Large intestine (tissue), 3 donors: ENCODE results near the gene DERA. TPM values are rescaled to one million over a fixed set of nuclear protein-coding genes. Genes with fewer than 3 reads are reported as not detected.
"Not testable (repeated sequence)": the region's sequence is repeated elsewhere in the genome, so short reads cannot be mapped to it uniquely, and the experiment has no call there.

Source experiments
- DNase-seq, 2 donors: peaks; one replicate each; pipeline versions ENCODE4 v3.0.0 to v3.0.0-alpha.2; 2013
- H3K27ac ChIP-seq: one replicate; pipeline ENCODE4 v1.5.1; 2013; ENCODE audit warnings: low read length
- H3K27me3 ChIP-seq: 2 replicates; pipeline ENCODE4 v1.6.1; 2013; ENCODE audit warnings: low read length; ENCODE audit not compliant: control insufficient read depth, insufficient read depth
- H3K36me3 ChIP-seq: 2 replicates; pipeline ENCODE4 v1.6.1; 2013; ENCODE audit warnings: low read length; ENCODE audit not compliant: control insufficient read depth, insufficient read depth
- H3K4me1 ChIP-seq: one replicate; pipeline ENCODE4 v1.6.1; 2013; ENCODE audit warnings: low read length; ENCODE audit not compliant: control insufficient read depth, insufficient read depth
- H3K4me3 ChIP-seq: one replicate; pipeline ENCODE4 v1.5.1; 2013; ENCODE audit warnings: low read length
- H3K9me3 ChIP-seq: one replicate; pipeline ENCODE4 v1.6.1; 2013; ENCODE audit warnings: mild to moderate bottlenecking, low read depth, low read length, moderate library complexity; ENCODE audit not compliant: control insufficient read depth
- WGBS: methylation state at CpG from one replicate; pipeline ENCODE4 v1.1.5; 2013; ENCODE audit warnings: low lambda C conversion rate; ENCODE audit not compliant: insufficient coverage; 5-methylcytosine and 5-hydroxymethylcytosine counted together
- polyA plus RNA-seq: library from polyadenylated mRNA; unstranded; fragments of 120-200 nt; gene quantifications from one replicate; pipeline ENCODE4 v1.2.1, GENCODE V29; 2013

DERA gene
- polyA plus RNA-seq, 1 donor = 68.0 TPM

GRCh38 chr12:16056910-16057309 lies 145.8 kb downstream of the DERA start:
- DNase-seq = no peak
- H3K27me3 ChIP-seq = no peaks in the 10 kb centered on the region
- H3K36me3 ChIP-seq = no peaks in the 10 kb centered on the region
- H3K4me1 ChIP-seq = no peaks in the 10 kb centered on the region
- no peak overlapping the region for H3K27ac ChIP-seq
- no peak overlapping the region for H3K4me3 ChIP-seq
- peaks cover 3% of the 10 kb centered on the region for H3K9me3 ChIP-seq
- WGBS = no CpG with 5 or more reads among the region's 6 CpGs

DNA sequence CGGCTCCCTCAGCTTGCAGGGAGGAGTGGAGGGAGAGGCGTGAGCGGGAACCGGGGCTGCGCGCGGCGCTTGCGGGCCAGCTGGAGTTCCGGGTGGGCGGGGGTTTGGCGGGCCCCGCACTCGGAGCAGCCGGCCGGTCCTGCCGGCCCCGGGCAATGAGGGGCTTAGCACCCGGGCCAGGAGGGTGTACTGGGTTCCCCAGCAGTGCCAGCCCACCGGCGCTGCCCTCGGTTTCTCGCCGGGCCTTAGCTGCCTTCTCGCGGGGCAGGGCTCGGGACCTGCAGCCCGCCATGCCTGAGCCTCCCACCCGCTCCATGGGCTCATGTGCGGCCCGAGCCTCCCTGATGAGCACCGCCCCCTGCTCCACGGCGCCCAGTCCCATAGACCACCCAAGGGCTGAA lies 146.2 kb downstream of the DERA start:
- DNase-seq, H3K9me3 ChIP-seq, H3K4me3 ChIP-seq, H3K4me1 ChIP-seq, H3K27ac ChIP-seq, H3K36me3 ChIP-seq, H3K27me3 ChIP-seq: not testable (repeated sequence)
- WGBS = no CpG with 5 or more reads among the region's 34 CpGs

DNA sequence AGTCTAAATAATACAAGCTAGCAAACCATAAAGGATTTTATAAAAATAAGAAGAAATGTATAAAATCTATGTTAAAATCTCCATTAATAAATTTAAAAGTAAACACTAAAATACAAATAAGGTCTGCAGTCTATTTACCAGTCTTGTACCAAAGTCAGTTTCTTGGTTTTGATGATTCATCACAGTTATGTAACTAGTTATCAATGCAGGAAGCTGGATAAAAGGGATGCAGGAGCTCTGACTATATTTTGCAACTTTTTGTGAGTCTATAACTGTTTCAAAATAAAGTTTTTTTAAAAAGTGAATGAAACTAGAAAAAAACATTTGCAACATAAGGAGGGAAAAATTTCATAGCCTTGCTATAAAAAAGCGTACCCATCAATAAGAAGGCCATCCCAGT lies 151.5 kb downstream of the DERA start:
- WGBS = no CpG with 5 or more reads among the region's 1 CpG

DNA sequence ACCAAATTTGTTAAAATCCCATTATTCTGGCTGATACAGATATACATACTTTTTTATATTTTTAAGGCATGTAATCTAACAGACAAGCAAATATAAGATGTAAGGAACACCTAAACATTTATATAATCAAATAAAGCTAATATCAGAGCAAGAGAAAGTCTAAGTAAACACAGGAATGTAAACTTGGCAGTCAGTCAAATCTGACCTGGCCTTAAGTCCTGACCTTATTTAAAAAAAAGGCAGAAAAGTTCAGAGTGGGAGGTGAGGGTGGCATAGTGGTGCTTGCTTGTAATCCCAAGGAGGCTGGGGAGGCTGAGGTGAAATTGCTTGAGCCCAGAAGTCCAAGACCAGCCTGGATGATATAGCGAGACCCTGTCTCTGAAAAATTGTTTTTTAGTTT lies 152.6 kb downstream of the DERA start:
- no peak overlapping the region for H3K4me3 ChIP-seq
- WGBS = 80% methylated on average over 1 of the region's 1 CpG
- H3K36me3 ChIP-seq = no peaks in the 10 kb centered on the region
- H3K27ac ChIP-seq = no peak overlapping the region
- DNase-seq = no peak
- no peaks in the 10 kb centered on the region for H3K27me3 ChIP-seq
- H3K9me3 ChIP-seq = no peaks in the 10 kb centered on the region
- no peaks in the 10 kb centered on the region for H3K4me1 ChIP-seq

More for the DNA sequence above, 151.5 kb downstream of the DERA start:
- Histone ChIP-seq H3K4me1 (no peaks in the 10 kb centered on the region), H3K4me3 (no peak overlapping the region), H3K27ac (no peak overlapping the region), H3K27me3 (no peaks in the 10 kb centered on the region), H3K9me3 (peaks cover under 1% of the 10 kb centered on the region), H3K36me3 (no peaks in the 10 kb centered on the region)
- DNase-seq = no peak

- Histone ChIP-seq H3K4me1 (no peaks in the 10 kb centered on the region), H3K27me3 (no peaks in the 10 kb centered on the region), H3K36me3 (no peaks in the 10 kb centered on the region), H3K9me3 (no peaks in the 10 kb centered on the region), H3K4me3 (no peak overlapping the region), H3K27ac (no peak overlapping the region)
- no peak for DNase-seq
- 80% methylated on average over 2 of the region's 5 CpGs for WGBS
These were observed 159.0 kb downstream of the DERA start for GRCh38 chr12:16070113-16070512.

DNA sequence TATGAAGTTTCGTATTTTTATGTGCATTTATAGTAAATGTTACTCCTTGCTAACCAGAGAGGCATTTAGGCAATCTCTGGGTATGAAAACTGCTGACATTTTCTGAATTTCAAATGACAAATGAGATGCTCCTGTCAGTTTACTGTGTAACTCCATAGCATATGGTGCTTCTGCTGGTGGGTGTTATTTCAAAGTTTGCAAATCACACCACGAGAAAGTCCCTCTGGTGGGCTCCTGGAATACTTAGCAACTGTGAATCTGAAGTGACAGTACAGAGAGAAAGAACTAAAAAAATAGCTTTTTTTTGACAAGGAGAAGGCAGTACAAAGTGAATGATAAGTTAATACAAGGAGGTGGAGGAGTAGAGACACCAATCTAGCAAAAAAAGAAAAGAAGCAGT lies 161.5 kb downstream of the DERA start:
- H3K27ac ChIP-seq = no peak overlapping the region
- DNase-seq = no peak
- peaks cover 10% of the 10 kb centered on the region for H3K4me1 ChIP-seq
- H3K36me3 ChIP-seq = no peaks in the 10 kb centered on the region
- H3K9me3 ChIP-seq = no peaks in the 10 kb centered on the region
- H3K27me3 ChIP-seq = no peaks in the 10 kb centered on the region
- 60% methylated on average over 1 of the region's 2 CpGs for WGBS
- H3K4me3 ChIP-seq = no peak overlapping the region

- WGBS = 78% methylated on average over 1 of the region's 2 CpGs
- Histone ChIP-seq H3K36me3 (no peaks in the 10 kb centered on the region), H3K4me3 (no peak overlapping the region), H3K9me3 (no peaks in the 10 kb centered on the region), H3K27ac (no peak overlapping the region), H3K4me1 (peaks cover 11% of the 10 kb centered on the region), H3K27me3 (no peaks in the 10 kb centered on the region)
- DNase-seq = no peak
These were observed 163.8 kb downstream of the DERA start for GRCh38 chr12:16074894-16075293.

DNA sequence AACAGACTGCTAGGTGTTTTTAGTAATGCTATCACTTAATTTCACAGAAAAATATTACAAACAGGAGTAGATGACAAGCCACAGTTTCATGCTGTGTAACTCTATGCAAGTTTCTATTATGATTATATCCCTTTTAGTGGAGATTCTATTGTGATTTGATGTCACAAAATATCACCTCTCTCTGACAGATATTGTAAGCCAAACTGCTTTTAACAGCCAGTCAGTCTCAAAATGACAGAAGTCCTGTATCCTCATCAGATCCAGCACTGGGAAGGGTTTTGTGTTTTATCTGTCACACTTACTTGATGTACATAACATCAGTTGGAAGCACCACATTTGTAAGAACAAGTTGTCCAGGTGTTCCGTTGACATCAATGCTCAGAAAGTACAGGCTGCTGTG lies 164.8 kb downstream of the DERA start:
- no CpG with 5 or more reads among the region's 1 CpG for WGBS
- Histone ChIP-seq H3K36me3 (no peaks in the 10 kb centered on the region), H3K4me1 (peaks cover 11% of the 10 kb centered on the region), H3K4me3 (no peak overlapping the region), H3K27me3 (no peaks in the 10 kb centered on the region), H3K9me3 (no peaks in the 10 kb centered on the region), H3K27ac (no peak overlapping the region)
- no peak for DNase-seq

GRCh38 chr12:16076557-16076956 lies 165.4 kb downstream of the DERA start:
- no CpG with 5 or more reads among the region's 2 CpGs for WGBS
- H3K4me3 ChIP-seq = no peak overlapping the region
- H3K4me1 ChIP-seq = peaks cover 11% of the 10 kb centered on the region
- H3K27me3 ChIP-seq = no peaks in the 10 kb centered on the region
- peak overlapping the region; percentile 39 for H3K27ac ChIP-seq
- no peaks in the 10 kb centered on the region for H3K36me3 ChIP-seq
- peak; percentile 38 to 50 for DNase-seq
- no peaks in the 10 kb centered on the region for H3K9me3 ChIP-seq

- no peaks in the 10 kb centered on the region for H3K36me3 ChIP-seq
- no peaks in the 10 kb centered on the region for H3K9me3 ChIP-seq
- peak; percentile 54 to 71 for DNase-seq
- H3K27me3 ChIP-seq = no peaks in the 10 kb centered on the region
- peaks cover 11% of the 10 kb centered on the region for H3K4me1 ChIP-seq
- WGBS = 20% methylated on average over 1 of the region's 1 CpG
- H3K4me3 ChIP-seq = no peak overlapping the region
- H3K27ac ChIP-seq = peak overlapping the region; percentile 39
These were observed 165.9 kb downstream of the DERA start for GRCh38 chr12:16076970-16077522.

DNA sequence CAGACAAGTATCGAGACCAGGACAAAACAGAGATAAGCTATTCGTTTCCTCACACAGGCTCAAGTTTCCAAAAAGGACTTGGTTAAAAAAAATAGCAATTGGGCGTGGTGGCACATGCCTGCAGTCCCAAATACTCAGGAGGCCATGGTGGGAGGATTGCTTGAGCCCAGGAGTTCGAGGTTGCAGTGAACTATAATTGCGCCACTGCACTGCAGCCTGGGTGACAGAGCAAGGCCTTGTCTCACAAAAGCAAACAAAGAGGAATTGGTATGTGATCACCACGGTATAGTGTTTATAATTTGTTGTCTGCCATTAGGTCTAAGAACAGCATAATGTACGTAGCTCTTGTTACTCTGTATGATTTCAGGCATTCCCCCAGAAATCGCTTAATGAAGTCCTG lies 175.3 kb downstream of the DERA start:
- Histone ChIP-seq H3K9me3 (no peaks in the 10 kb centered on the region), H3K36me3 (no peaks in the 10 kb centered on the region), H3K4me3 (no peak overlapping the region), H3K27me3 (no peaks in the 10 kb centered on the region), H3K4me1 (no peaks in the 10 kb centered on the region), H3K27ac (no peak overlapping the region)
- no CpG with 5 or more reads among the region's 8 CpGs for WGBS
- DNase-seq = no peak
